HL-60 (cell line): Measurements from ENCODE around the gene MTG2.

Source experiments
- DNase-seq, 2 experiments: peaks; one replicate each; pipeline ENCODE4 v3.0.0-alpha.2; 2010 to 2020; ENCODE audit warnings: low read depth in 1 of 2, low spot score in 1 of 2
- H3K27ac ChIP-seq: fragments of 250-450 bp; sonication (Bioruptor Pico); replicated peaks from 2 replicates; pipeline ENCODE4 v1.5.1; 2020; ENCODE audit warnings: mild to moderate bottlenecking, moderate library complexity
- H3K27me3 ChIP-seq: fragments of 250-450 bp; sonication (Bioruptor Pico); 2 replicates; pipeline ENCODE4 v1.5.1; 2021; ENCODE audit warnings: mild to moderate bottlenecking, moderate library complexity; ENCODE audit not compliant: insufficient read depth, poor library complexity, severe bottlenecking
- H3K4me3 ChIP-seq: replicated peaks from 2 replicates; pipeline ENCODE4 v1.5.1; 2011; ENCODE audit warnings: mild to moderate bottlenecking, control low read depth, low read length; ENCODE audit not compliant: insufficient read depth
- GABPA ChIP-seq: IDR thresholded peaks from 2 replicates; pipeline ENCODE4 v1.6.1; 2012; ENCODE audit warnings: low read depth
- POLR2AphosphoS5 ChIP-seq: IDR thresholded peaks from 2 replicates; pipeline ENCODE4 v1.6.1; 2012; ENCODE audit warnings: low read depth
- SPI1 ChIP-seq: IDR thresholded peaks from 2 replicates; pipeline ENCODE4 v1.6.1; 2012; ENCODE audit warnings: low read depth, mild to moderate bottlenecking, borderline replicate concordance
- TF ChIP-seq, protein P1 (sequence below): IDR thresholded peaks from one replicate; pipeline ENCODE4 v1.5.1; 2011; ENCODE audit warnings: low read length, control low read depth, inconsistent platforms; ENCODE audit not compliant: insufficient read depth
- TF ChIP-seq, protein P2 (sequence below): IDR thresholded peaks from 2 replicates; pipeline ENCODE4 v1.6.1; 2012; ENCODE audit warnings: low read depth; ENCODE audit not compliant: insufficient replicate concordance

Gene MTG2

GRCh38 chr20:62236766-62237513, 54.1 kb downstream of the MTG2 start:
- TF ChIP-seq SPI1 (no peak), GABPA (no peak)
- TF ChIP-seq, protein P1, sequence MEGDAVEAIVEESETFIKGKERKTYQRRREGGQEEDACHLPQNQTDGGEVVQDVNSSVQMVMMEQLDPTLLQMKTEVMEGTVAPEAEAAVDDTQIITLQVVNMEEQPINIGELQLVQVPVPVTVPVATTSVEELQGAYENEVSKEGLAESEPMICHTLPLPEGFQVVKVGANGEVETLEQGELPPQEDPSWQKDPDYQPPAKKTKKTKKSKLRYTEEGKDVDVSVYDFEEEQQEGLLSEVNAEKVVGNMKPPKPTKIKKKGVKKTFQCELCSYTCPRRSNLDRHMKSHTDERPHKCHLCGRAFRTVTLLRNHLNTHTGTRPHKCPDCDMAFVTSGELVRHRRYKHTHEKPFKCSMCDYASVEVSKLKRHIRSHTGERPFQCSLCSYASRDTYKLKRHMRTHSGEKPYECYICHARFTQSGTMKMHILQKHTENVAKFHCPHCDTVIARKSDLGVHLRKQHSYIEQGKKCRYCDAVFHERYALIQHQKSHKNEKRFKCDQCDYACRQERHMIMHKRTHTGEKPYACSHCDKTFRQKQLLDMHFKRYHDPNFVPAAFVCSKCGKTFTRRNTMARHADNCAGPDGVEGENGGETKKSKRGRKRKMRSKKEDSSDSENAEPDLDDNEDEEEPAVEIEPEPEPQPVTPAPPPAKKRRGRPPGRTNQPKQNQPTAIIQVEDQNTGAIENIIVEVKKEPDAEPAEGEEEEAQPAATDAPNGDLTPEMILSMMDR: no peak
- Histone ChIP-seq H3K27ac (no peak overlapping the region), H3K27me3 (no peaks in the 10 kb centered on the region), H3K4me3 (no peak overlapping the region)
- DNase-seq: no peak

DNA sequence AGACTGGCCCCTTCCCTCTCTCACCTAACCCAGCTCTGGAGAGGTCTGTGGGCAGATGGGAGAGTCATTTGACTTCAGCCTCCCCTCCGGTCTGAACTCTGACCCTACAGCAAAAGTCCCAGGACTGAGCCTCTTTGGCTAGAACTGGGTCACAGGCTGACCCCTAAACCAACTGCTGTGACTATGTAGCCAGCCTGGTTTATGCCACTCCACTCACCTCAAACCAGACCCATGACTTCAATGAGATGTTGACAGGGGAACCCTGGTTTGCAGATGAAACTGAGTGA, 54.6 kb downstream of the MTG2 start:
- H3K4me3 ChIP-seq: no peak overlapping the region; the same call in 1 of the 2 replicates

GRCh38 chr20:62237801-62238568, 55.2 kb downstream of the MTG2 start, which contains the start of gene OSBPL2:
Gene OSBPL2, plus strand, starts transcription at chr20:62238521. Its CDS starts 17,664 bp downstream, at chr20:62256185.
- DNase-seq: peak; percentile 93 to 99
- Histone ChIP-seq H3K4me3 (peak within 1 kb of the TSS; percentile 71), H3K27me3 (no peaks in the 10 kb centered on the region), H3K27ac (peak within 1 kb of the TSS; percentile 50)
- TF ChIP-seq, protein P1: no peak
- peak; percentile 33; the same call in 1 of the 2 replicates for TF ChIP-seq SPI1
- TF ChIP-seq, protein P2, sequence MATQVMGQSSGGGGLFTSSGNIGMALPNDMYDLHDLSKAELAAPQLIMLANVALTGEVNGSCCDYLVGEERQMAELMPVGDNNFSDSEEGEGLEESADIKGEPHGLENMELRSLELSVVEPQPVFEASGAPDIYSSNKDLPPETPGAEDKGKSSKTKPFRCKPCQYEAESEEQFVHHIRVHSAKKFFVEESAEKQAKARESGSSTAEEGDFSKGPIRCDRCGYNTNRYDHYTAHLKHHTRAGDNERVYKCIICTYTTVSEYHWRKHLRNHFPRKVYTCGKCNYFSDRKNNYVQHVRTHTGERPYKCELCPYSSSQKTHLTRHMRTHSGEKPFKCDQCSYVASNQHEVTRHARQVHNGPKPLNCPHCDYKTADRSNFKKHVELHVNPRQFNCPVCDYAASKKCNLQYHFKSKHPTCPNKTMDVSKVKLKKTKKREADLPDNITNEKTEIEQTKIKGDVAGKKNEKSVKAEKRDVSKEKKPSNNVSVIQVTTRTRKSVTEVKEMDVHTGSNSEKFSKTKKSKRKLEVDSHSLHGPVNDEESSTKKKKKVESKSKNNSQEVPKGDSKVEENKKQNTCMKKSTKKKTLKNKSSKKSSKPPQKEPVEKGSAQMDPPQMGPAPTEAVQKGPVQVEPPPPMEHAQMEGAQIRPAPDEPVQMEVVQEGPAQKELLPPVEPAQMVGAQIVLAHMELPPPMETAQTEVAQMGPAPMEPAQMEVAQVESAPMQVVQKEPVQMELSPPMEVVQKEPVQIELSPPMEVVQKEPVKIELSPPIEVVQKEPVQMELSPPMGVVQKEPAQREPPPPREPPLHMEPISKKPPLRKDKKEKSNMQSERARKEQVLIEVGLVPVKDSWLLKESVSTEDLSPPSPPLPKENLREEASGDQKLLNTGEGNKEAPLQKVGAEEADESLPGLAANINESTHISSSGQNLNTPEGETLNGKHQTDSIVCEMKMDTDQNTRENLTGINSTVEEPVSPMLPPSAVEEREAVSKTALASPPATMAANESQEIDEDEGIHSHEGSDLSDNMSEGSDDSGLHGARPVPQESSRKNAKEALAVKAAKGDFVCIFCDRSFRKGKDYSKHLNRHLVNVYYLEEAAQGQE: no peak
- TF ChIP-seq POLR2AphosphoS5: no peak

More for the DNA sequence above, 54.6 kb downstream of the MTG2 start:
- Histone ChIP-seq H3K27me3 (no peaks in the 10 kb centered on the region), H3K27ac (no peak overlapping the region)
- DNase-seq: no peak
- TF ChIP-seq, protein P2: no peak

DNA sequence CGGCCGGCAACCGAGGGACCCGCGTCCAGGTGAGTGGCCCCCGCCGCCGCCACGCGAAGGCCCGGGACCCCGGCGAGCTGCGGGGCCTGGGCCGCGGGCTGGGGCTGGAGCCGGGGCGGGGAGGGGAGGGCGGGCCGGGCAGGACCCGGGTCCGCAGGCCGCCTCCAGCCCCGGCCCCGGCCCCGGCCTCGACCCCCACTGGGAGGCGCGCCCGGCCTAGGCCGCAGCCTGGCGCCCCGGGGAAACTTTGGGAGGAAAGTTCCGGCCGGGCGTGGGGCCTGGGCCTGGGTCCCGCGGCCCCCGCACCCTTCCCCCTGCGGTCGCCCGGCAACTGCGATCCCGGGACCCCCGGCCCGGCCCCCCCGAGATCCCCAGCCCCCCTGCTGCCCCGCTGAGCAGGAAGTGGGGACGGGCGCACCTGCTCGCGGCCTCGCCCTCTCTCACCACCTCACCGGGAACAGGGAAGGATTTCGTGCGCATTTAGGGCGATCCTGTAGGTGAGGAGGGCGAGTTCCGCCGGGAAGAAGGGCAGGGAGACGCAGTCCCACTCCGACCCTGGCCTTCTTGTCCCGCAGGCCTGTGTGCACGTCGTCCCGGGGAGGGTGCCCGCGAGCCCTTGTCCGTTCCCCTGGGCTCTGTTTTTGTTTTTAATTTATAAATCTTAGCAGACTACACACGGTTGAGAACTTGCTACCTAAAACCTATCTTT, 55.9 kb downstream of the MTG2 start:
- peak overlapping the region; percentile 50 for H3K27ac ChIP-seq
- TF ChIP-seq SPI1 (no peak), POLR2AphosphoS5 (no peak), GABPA (no peak)
- TF ChIP-seq, protein P2: no peak
- TF ChIP-seq, protein P1: no peak

More for the DNA sequence above, 55.9 kb downstream of the MTG2 start:
- DNase-seq: peak in 1 of 2 experiments; percentile 10
- H3K4me3 ChIP-seq: peak overlapping the region; percentile 71
- no peaks in the 10 kb centered on the region for H3K27me3 ChIP-seq
